A673 (cell line): ENCODE data around the gene KCTD16.

Source experiments
- EZH2 ChIP-seq: fragments of 200-600 bp; sonication (generic); IDR thresholded peaks from 2 replicates; pipeline ENCODE4 v1.6.1; 2017; ENCODE audit warnings: borderline replicate concordance, low read depth, mild to moderate bottlenecking, mixed read lengths, antibody characterized with exemption, low read length; ENCODE audit not compliant: poor library complexity, severe bottlenecking
- TF ChIP-seq, protein P1 (sequence below): fragments of 300-800, 200-600 bp; sonication (generic); conservative IDR thresholded peaks from 2 replicates; pipeline ENCODE4 v1.5.1; 2017; ENCODE audit warnings: low read depth, mild to moderate bottlenecking, antibody characterized with exemption, low read length, moderate library complexity, mixed read lengths

GRCh38 chr5:144227363-144227999 lies 56.8 kb downstream of the KCTD16 start:
- TF ChIP-seq, protein P1, sequence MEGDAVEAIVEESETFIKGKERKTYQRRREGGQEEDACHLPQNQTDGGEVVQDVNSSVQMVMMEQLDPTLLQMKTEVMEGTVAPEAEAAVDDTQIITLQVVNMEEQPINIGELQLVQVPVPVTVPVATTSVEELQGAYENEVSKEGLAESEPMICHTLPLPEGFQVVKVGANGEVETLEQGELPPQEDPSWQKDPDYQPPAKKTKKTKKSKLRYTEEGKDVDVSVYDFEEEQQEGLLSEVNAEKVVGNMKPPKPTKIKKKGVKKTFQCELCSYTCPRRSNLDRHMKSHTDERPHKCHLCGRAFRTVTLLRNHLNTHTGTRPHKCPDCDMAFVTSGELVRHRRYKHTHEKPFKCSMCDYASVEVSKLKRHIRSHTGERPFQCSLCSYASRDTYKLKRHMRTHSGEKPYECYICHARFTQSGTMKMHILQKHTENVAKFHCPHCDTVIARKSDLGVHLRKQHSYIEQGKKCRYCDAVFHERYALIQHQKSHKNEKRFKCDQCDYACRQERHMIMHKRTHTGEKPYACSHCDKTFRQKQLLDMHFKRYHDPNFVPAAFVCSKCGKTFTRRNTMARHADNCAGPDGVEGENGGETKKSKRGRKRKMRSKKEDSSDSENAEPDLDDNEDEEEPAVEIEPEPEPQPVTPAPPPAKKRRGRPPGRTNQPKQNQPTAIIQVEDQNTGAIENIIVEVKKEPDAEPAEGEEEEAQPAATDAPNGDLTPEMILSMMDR, result no peak
- no peak for TF ChIP-seq EZH2
